HFFc6 (cell line): Measurements from ENCODE around the gene EIF4E1B. TPM values are rescaled to one million over a fixed set of nuclear protein-coding genes. Genes with fewer than 3 reads are reported as not detected.
A peak's percentile ranks its signal among the peaks of the same experiment; 100 is the strongest.

ENCODE experiments used
- DNase-seq: peaks from one replicate; pipeline ENCODE4 v3.0.0-alpha.2; 2018
- H3K27ac Mint-ChIP-seq: 2 replicates; pipeline ENCODE4 v1.8.0; 2020; ENCODE audit warnings: mild to moderate bottlenecking, mixed read lengths
- H3K27me3 Mint-ChIP-seq: 2 replicates; pipeline ENCODE4 v1.8.0; 2021; ENCODE audit warnings: mild to moderate bottlenecking, moderate library complexity, mixed read lengths; ENCODE audit not compliant: insufficient read depth
- H3K36me3 Mint-ChIP-seq: 2 replicates; pipeline ENCODE4 v1.8.0; 2021; ENCODE audit warnings: low read depth, mixed read lengths
- H3K4me1 Mint-ChIP-seq: 2 replicates; pipeline ENCODE4 v1.8.0; 2020; ENCODE audit warnings: low read depth, mixed read lengths
- H3K4me3 Mint-ChIP-seq: 2 replicates; pipeline ENCODE4 v1.8.0; 2020; ENCODE audit warnings: mild to moderate bottlenecking, moderate library complexity, mixed read lengths
- H3K9me3 Mint-ChIP-seq: 2 replicates; pipeline ENCODE4 v1.8.0; 2020; ENCODE audit warnings: mild to moderate bottlenecking, mixed read lengths
- CTCF ChIP-seq: fragments of 200-600 bp; sonication (generic); IDR thresholded peaks from 2 replicates; pipeline ENCODE4 v1.5.0; 2021; ENCODE audit warnings: antibody characterized with exemption, mild to moderate bottlenecking
- total RNA-seq, 6 experiments: library from RNA; stranded (reverse); fragmentation: NEBNext Ultra II Directional; extraction: Animal tissue kit (Norgen Biotek cat#: 25700); gene quantifications; 2 replicates in 1 of 6; 3 replicates in 5 of 6; pipeline ENCODE4 v1.2.3, GENCODE V29; 2021

EIF4E1B gene
- total RNA-seq, 6 experiments from 2014 or later, result not detected

- DNase-seq, result no peak
- peaks cover 25% of the 10 kb centered on the region for H3K27me3 Mint-ChIP-seq
These were observed 17.6 kb upstream of the EIF4E1B start for GRCh38 chr5:176612855-176613254.

GRCh38 chr5:176614805-176615478 lies 15.5 kb upstream of the EIF4E1B start:
- no peak for TF ChIP-seq CTCF
- peak; percentile 53 for DNase-seq
- Mint-ChIP-seq H3K27me3 (peaks cover 33% of the 10 kb centered on the region), H3K4me1 (peaks cover 39% of the 10 kb centered on the region), H3K36me3 (no peaks in the 10 kb centered on the region), H3K9me3 (no peaks in the 10 kb centered on the region), H3K4me3 (peak overlapping the region; percentile 9; the same call in 1 of the 2 replicates), H3K27ac (no peak overlapping the region)

More at GRCh38 chr5:176612855-176613254, 17.6 kb upstream of the EIF4E1B start:
- no peaks in the 10 kb centered on the region for H3K36me3 Mint-ChIP-seq
- H3K4me3 Mint-ChIP-seq, result no peak overlapping the region
- TF ChIP-seq CTCF, result no peak
- no peak overlapping the region for H3K27ac Mint-ChIP-seq
- H3K9me3 Mint-ChIP-seq, result no peaks in the 10 kb centered on the region
- H3K4me1 Mint-ChIP-seq, result peaks cover 46% of the 10 kb centered on the region

GRCh38 chr5:176616511-176616910 lies 14.0 kb upstream of the EIF4E1B start:
- Mint-ChIP-seq H3K4me1 (peaks cover 43% of the 10 kb centered on the region), H3K36me3 (no peaks in the 10 kb centered on the region), H3K27me3 (peaks cover 47% of the 10 kb centered on the region), H3K9me3 (no peaks in the 10 kb centered on the region), H3K27ac (no peak overlapping the region), H3K4me3 (no peak overlapping the region)
- no peak for TF ChIP-seq CTCF
- no peak for DNase-seq

- Mint-ChIP-seq H3K27ac (no peak overlapping the region), H3K27me3 (peaks cover 56% of the 10 kb centered on the region), H3K4me1 (peaks cover 36% of the 10 kb centered on the region), H3K36me3 (no peaks in the 10 kb centered on the region), H3K9me3 (no peaks in the 10 kb centered on the region), H3K4me3 (no peak overlapping the region)
- DNase-seq, result no peak
- TF ChIP-seq CTCF, result no peak
These were observed 11.7 kb upstream of the EIF4E1B start for GRCh38 chr5:176618783-176619182.

- Mint-ChIP-seq H3K9me3 (no peaks in the 10 kb centered on the region), H3K27me3 (peaks cover 57% of the 10 kb centered on the region), H3K36me3 (no peaks in the 10 kb centered on the region), H3K4me1 (peaks cover 32% of the 10 kb centered on the region), H3K4me3 (no peak overlapping the region), H3K27ac (no peak overlapping the region)
- TF ChIP-seq CTCF, result peak; percentile 32; the same call in 1 of the 2 replicates
- no peak for DNase-seq
These were observed 11.3 kb upstream of the EIF4E1B start for GRCh38 chr5:176619203-176619568.
